ENCODE data around the gene GRIK4.

The GRIK4 gene

DNA sequence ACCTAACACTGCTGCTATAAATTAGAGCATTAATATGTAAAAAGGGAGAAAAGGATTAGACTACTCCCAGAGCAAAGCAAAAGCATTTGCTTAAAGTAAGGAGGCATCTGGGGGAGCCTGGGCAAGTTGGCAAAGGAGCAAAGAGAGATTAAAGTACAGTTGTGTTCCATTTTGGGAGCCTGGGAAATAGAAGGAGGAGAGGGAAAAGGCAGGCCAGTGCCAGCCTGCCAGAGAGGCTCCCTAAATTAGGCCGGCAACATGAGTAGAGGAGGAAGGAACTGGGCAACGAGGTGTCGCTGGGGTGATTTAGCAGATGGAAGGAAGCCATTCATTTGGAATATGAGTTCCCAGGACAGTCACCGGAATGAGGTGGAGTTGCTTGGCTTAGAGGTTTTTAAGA is 326.1 kb downstream of the GRIK4 start:
- DNase-seq (ENCODE audit: low read depth, low spot score) = no peak
- TF ChIP-seq, protein P1, sequence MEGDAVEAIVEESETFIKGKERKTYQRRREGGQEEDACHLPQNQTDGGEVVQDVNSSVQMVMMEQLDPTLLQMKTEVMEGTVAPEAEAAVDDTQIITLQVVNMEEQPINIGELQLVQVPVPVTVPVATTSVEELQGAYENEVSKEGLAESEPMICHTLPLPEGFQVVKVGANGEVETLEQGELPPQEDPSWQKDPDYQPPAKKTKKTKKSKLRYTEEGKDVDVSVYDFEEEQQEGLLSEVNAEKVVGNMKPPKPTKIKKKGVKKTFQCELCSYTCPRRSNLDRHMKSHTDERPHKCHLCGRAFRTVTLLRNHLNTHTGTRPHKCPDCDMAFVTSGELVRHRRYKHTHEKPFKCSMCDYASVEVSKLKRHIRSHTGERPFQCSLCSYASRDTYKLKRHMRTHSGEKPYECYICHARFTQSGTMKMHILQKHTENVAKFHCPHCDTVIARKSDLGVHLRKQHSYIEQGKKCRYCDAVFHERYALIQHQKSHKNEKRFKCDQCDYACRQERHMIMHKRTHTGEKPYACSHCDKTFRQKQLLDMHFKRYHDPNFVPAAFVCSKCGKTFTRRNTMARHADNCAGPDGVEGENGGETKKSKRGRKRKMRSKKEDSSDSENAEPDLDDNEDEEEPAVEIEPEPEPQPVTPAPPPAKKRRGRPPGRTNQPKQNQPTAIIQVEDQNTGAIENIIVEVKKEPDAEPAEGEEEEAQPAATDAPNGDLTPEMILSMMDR (IDR thresholded peaks at IDR 0.05; ENCODE audit: low read depth, low read length) = no peak
- no peak overlapping the region for H3K4me3 ChIP-seq (ENCODE audit: low read depth, low read length)
- in situ Hi-C loops (cut with HindIII; ENCODE audit: low sequenced_read_pairs) = no loop called here

DNA sequence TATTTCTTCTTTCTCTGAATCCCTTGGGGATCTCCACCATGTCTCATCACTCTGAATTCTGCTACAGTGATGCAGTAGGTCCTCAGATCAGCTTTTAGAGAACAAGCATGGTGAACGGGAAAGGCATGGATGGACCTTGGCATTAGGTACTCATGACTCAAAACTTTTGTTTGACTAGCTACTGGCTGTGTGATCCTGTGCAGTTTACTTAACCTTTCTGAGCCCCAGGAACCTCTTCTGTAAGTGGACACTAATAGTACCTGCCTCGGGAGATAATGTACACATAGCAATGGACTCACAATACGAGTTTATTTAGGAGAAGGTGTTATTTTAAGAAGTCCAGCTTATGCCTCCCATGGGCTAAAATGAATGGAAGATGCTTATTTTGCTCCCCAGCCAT is 327.7 kb downstream of the GRIK4 start:
- no peak overlapping the region for H3K4me3 ChIP-seq (ENCODE audit: low read depth, low read length)
- in situ Hi-C loops (cut with HindIII; ENCODE audit: low sequenced_read_pairs) = no loop called here
- TF ChIP-seq, protein P1 (IDR thresholded peaks at IDR 0.05; ENCODE audit: low read depth, low read length) = no peak
- no peak for DNase-seq (ENCODE audit: low read depth, low spot score)

DNA sequence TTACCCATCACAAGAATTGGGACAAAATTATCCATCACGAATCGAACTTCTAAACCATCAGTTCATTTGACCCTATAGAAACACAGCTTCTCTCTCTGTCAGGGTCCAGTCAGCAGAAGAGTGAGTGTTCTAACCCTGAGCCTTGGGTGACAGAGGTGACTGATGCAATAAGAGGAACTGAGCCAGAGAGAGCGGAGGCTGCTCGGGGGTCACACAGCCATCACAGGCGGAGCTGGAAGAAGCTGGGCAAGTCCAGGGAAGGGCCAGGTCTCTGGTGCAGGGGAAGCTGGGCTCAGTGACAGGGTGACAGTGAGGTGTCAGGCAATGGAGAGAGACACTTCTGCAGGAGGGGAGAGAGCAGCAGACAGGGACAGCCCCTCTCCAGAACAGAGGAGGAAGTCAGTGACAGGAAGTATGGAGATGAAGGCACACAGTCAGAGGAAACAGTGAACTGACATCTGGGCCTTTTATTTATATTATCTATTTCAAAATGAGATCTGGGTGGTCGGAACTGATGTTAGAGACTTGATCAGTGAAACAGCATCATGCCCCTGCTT is 328.4 kb downstream of the GRIK4 start:
- DNase-seq (ENCODE audit: low read depth, low spot score) = no peak
- TF ChIP-seq, protein P1 (IDR thresholded peaks at IDR 0.05; ENCODE audit: low read depth, low read length) = no peak
- no peak overlapping the region for H3K4me3 ChIP-seq (ENCODE audit: low read depth, low read length)
- in situ Hi-C loops (cut with HindIII; ENCODE audit: low sequenced_read_pairs) = no loop called here

DNA sequence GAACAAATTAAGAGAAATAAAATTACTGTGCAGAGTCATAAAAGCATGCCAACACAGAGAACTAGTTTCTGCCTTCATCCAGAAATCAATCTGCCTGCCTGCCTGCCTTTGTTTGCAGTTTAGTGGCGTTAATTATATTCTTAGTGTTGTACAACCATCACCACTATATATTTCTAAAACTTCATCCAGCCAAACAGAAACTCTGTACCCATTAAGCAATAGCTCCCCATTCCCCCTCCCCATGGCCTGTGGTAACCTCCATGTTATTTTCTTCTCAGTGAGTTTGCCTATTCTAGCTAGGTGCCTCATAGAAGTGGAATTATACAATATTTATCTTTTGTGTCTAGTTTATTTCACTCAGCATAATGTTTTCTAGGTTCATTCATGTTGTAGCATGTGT is 329.1 kb downstream of the GRIK4 start:
- no peak overlapping the region for H3K4me3 ChIP-seq (ENCODE audit: low read depth, low read length)
- in situ Hi-C loops (cut with HindIII; ENCODE audit: low sequenced_read_pairs) = no loop called here
- TF ChIP-seq, protein P1 (IDR thresholded peaks at IDR 0.05; ENCODE audit: low read depth, low read length) = no peak
- DNase-seq (ENCODE audit: low read depth, low spot score) = no peak

DNA sequence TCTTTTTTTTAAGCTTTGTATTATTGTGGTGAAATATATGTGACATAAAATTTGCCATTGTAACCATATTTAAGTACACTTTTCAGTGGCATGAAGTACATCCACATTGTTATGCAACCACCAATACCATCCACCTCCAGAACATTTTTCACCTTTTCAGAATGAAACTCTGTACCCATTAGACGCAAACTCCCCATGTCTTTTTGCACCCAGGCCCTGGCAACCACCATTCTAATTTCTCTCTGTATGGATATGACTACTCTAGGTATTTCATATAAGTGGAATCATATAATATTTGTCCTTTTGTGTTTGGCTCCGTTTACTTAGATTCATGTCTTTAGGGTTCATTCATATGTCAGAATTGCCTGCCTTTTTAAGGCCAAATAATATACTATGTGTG is 329.5 kb downstream of the GRIK4 start:
- TF ChIP-seq, protein P1 (IDR thresholded peaks at IDR 0.05; ENCODE audit: low read depth, low read length) = no peak
- DNase-seq (ENCODE audit: low read depth, low spot score) = no peak
- in situ Hi-C loops (cut with HindIII; ENCODE audit: low sequenced_read_pairs) = no loop called here
- no peak overlapping the region for H3K4me3 ChIP-seq (ENCODE audit: low read depth, low read length)

DNA sequence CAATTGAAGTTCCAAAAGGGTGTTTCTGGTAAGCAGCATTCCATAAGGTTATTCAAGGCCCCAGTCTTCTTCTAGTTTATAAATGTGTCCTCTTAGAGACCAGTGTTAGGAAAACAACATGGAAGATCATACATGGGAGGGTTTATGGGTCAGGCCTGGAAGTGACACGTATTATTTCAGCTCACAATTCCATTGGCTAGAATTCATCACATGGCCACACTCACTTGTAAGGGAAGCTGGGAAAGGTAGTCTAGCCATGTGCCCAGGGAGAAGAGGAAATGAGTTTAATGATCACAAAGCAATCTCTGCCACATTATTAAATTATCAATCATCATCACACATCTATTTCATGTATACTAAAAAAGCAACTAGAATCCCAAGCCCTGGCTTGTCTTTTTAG is 330.6 kb downstream of the GRIK4 start:
- in situ Hi-C loops (cut with HindIII; ENCODE audit: low sequenced_read_pairs) = no loop called here
- no peak overlapping the region for H3K4me3 ChIP-seq (ENCODE audit: low read depth, low read length)
- TF ChIP-seq, protein P1 (IDR thresholded peaks at IDR 0.05; ENCODE audit: low read depth, low read length) = no peak
- no peak for DNase-seq (ENCODE audit: low read depth, low spot score)

DNA sequence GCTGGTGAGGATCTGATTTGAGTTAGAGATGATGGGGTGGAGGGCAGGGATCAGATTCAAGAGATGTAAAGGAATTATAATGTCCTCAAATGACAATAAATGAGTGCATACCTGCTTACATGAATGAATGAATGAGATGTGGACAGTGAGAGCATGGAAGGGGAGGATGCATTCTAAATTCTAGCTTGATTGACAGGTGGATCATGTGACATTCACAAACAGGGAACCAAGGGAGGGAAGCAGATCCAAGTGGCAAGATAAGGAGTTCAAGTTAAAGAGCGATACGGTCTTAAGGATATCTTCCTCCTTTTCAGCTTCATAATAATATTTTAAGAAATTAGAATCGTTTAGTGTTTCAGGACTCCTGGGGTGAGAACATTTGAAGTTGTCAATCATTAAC is 341.9 kb downstream of the GRIK4 start:
- no peak for DNase-seq (ENCODE audit: low read depth, low spot score)
- in situ Hi-C loops (cut with HindIII; ENCODE audit: low sequenced_read_pairs) = no loop called here
- TF ChIP-seq, protein P1 (IDR thresholded peaks at IDR 0.05; ENCODE audit: low read depth, low read length) = no peak
- no peak overlapping the region for H3K4me3 ChIP-seq (ENCODE audit: low read depth, low read length)

Measured in astrocyte of the spinal cord (primary cell).